H1 (cell line): Measurements from ENCODE around the gene PTRH1. TPM values are rescaled to one million over a fixed set of nuclear protein-coding genes. Genes with fewer than 3 reads are reported as not detected.

Source experiments
- ASH2L ChIP-seq: fragments of 200-600, 300-600 bp; sonication (generic); IDR thresholded peaks from one replicate; pipeline ENCODE4 v1.7.1; 2017; ENCODE audit warnings: low read length
- ATF3 ChIP-seq: IDR thresholded peaks from 2 replicates; pipeline ENCODE4 v1.6.1; 2011; ENCODE audit warnings: low read depth, mild to moderate bottlenecking, low read length; ENCODE audit not compliant: insufficient read depth
- BACH1 ChIP-seq: IDR thresholded peaks from 2 replicates; pipeline ENCODE4 v1.6.1; 2012; ENCODE audit warnings: low read length, improper control_type of control experiment
- BCL11A ChIP-seq, 2 experiments: IDR thresholded peaks; one replicate each; pipeline ENCODE4 v1.6.1; 2011; ENCODE audit warnings: low read depth in 2 of 2, low read length in 2 of 2, mild to moderate bottlenecking in 2 of 2
- BRCA1 ChIP-seq: IDR thresholded peaks from 2 replicates; pipeline ENCODE4 v1.6.1; 2012; ENCODE audit warnings: low read depth, low read length, improper control_type of control experiment
- CBX8 ChIP-seq: fragments of 300-800, 300-1000 bp; sonication (generic); IDR thresholded peaks from 2 replicates; pipeline ENCODE4 v1.7.1; 2016; ENCODE audit warnings: low read depth, low read length, borderline replicate concordance
- EGR1 ChIP-seq: IDR thresholded peaks from 2 replicates; pipeline ENCODE4 v1.6.1; 2011; ENCODE audit warnings: low read depth, low read length, borderline replicate concordance
- EP300 ChIP-seq, 2 experiments: IDR thresholded peaks; 1 replicate in 1 of 2; 2 replicates in 1 of 2; pipeline ENCODE4 v1.6.1; 2011 to 2012; ENCODE audit warnings: low read depth in 2 of 2, low read length in 2 of 2, mild to moderate bottlenecking in 2 of 2, borderline replicate concordance in 1 of 2, inconsistent platforms in 1 of 2, moderate library complexity in 1 of 2
- GTF2F1 ChIP-seq: IDR thresholded peaks from 2 replicates; pipeline ENCODE4 v1.6.1; 2012; ENCODE audit warnings: low read depth, low read length, improper control_type of control experiment, borderline replicate concordance
- JUND ChIP-seq: IDR thresholded peaks from 2 replicates; pipeline ENCODE4 v1.6.1; 2011; ENCODE audit warnings: mild to moderate bottlenecking, improper control_type of control experiment, low read length
- KDM4A ChIP-seq: IDR thresholded peaks from one replicate; pipeline ENCODE4 v1.7.1; 2012; ENCODE audit warnings: low read depth, mild to moderate bottlenecking, moderate library complexity, low read length, inconsistent platforms; ENCODE audit not compliant: severe bottlenecking
- MAFK ChIP-seq: IDR thresholded peaks from 2 replicates; pipeline ENCODE4 v1.6.1; 2012; ENCODE audit warnings: low read depth, mild to moderate bottlenecking, improper control_type of control experiment, low read length
- NANOG ChIP-seq: IDR thresholded peaks from 2 replicates; pipeline ENCODE4 v1.6.1; 2011; ENCODE audit warnings: low read length, low read depth, mild to moderate bottlenecking, inconsistent platforms; ENCODE audit not compliant: insufficient read depth, poor library complexity, severe bottlenecking
- POLR2AphosphoS5 ChIP-seq: IDR thresholded peaks from 2 replicates; pipeline ENCODE4 v1.6.1; 2011; ENCODE audit warnings: low read depth, low read length
- POU5F1 ChIP-seq: IDR thresholded peaks from 2 replicates; pipeline ENCODE4 v1.6.1; 2011; ENCODE audit warnings: low read depth, mild to moderate bottlenecking, low read length, moderate library complexity
- RAD21 ChIP-seq, 2 experiments: IDR thresholded peaks in 1 of 2; conservative IDR thresholded peaks in 1 of 2; 2 replicates each; pipeline ENCODE4 v1.6.1; 2011; ENCODE audit warnings: low read depth in 2 of 2, low read length in 2 of 2, improper control_type of control experiment in 1 of 2, inconsistent platforms in 1 of 2, mild to moderate bottlenecking in 1 of 2, moderate library complexity in 1 of 2
- RNF2 ChIP-seq: fragments of 200-900, 300-1000 bp; sonication (generic); IDR thresholded peaks from 2 replicates; pipeline ENCODE4 v1.7.1; 2016; ENCODE audit warnings: borderline replicate concordance, low read depth, mild to moderate bottlenecking, antibody characterized with exemption, low read length; ENCODE audit not compliant: poor library complexity, severe bottlenecking; ENCODE audit errors: missing control alignments
- SP1 ChIP-seq: IDR thresholded peaks from 2 replicates; pipeline ENCODE4 v1.6.1; 2011; ENCODE audit warnings: low read depth, low read length
- SP2 ChIP-seq: IDR thresholded peaks from 2 replicates; pipeline ENCODE4 v1.6.1; 2012; ENCODE audit warnings: mild to moderate bottlenecking, low read length, inconsistent platforms
- SRF ChIP-seq: IDR thresholded peaks from 2 replicates; pipeline ENCODE4 v1.6.1; 2011; ENCODE audit warnings: mild to moderate bottlenecking, low read depth, low read length, moderate library complexity
- TAF1 ChIP-seq: IDR thresholded peaks from 2 replicates; pipeline ENCODE4 v1.6.1; 2011; ENCODE audit warnings: mild to moderate bottlenecking, low read depth, low read length
- polyA plus RNA-seq, 7 experiments: library from polyadenylated mRNA; depleted of rRNA in 3 of 7; stranded (reverse) in 5 of 7; unstranded in 2 of 7; fragments of >200 nt in 5 of 7; fragments of 200-250 nt in 2 of 7; gene quantifications; 1 replicate in 5 of 7; 2 replicates in 1 of 7; 4 replicates in 1 of 7; pipeline versions ENCODE4 v1.2.1 to v1.2.3, GENCODE V29; 2011 to 2013; ENCODE audit warnings: missing spikeins in 2 of 7, mixed read lengths in 2 of 7
- total RNA-seq: library from RNA; stranded (reverse); fragmentation: NEBNext Ultra II Directional; extraction: Animal tissue kit (Norgen Biotek cat#: 25700); gene quantifications from 2 replicates; pipeline ENCODE4 v1.2.1, GENCODE V29; 2021
- TF ChIP-seq, protein P1 (sequence below): IDR thresholded peaks from 2 replicates; pipeline ENCODE4 v1.6.1; 2012; ENCODE audit warnings: inconsistent platforms
- TF ChIP-seq, protein P2 (sequence below): IDR thresholded peaks from 2 replicates; pipeline ENCODE4 v1.6.1; 2012; ENCODE audit warnings: inconsistent platforms

Gene PTRH1
- total and polyA plus RNA-seq, 2 of the 8 experiments (the other 6 are each of a cell fraction or from before 2014, with no cell fraction given) = 11.1 to 19.8 TPM

DNA sequence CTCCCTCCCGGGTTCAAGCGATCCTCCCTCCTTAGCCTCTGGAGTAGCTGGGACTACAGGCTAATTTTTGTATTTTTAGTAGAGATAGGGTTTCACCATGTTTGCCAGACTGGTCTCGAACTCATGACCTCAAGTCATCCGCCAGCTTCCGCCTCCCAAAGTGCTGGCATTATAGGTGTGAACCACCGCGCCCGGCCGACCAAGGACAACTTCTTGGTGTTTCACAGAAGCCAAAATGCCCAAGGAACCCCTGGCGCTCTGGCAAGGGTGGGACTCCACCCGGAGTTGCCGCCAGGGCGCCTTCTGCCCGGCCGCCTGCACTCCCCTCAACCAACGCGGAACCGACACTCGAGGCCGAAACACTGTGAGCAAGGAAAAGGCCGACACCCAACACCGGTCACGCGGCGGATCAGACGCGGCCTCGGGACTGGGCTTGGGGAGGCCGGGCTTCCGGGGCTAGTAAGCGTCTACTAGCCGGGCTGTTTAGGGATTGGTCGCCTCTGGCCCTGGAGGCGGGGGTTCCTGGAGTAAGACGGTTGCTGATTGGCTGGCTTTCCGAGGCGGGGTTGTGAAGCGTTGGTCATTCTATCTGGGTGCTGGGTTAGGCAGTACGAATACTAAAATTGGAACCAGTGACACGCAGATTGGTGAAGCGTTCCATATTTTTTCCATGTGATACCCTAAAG, 16.3 kb downstream of the PTRH1 start (continued):
- TF ChIP-seq ASH2L (peak; percentile 66), EP300 (IDR thresholded peaks at IDR 0.05; ENCODE audit: borderline replicate concordance in 1 of 2, low read depth in 2 of 2, low read length in 2 of 2) (no peak), BRCA1 (no peak), TAF1 (0 out of 2 replicates have a peak, but pooled peaks have one; percentile 42), SRF (no peak), SP1 (peak; percentile 88), ATF3 (no peak), POLR2AphosphoS5 (peak; percentile 73), SP2 (peak; percentile 51), CBX8 (no peak), KDM4A (peak; percentile 66), JUND (no peak), GTF2F1 (no peak), EGR1 (no peak), NANOG (no peak), BCL11A (IDR thresholded peaks at IDR 0.05; ENCODE audit: low read depth in 2 of 2, low read length in 2 of 2) (no peak), POU5F1 (no peak), RNF2 (no peak), RAD21 (IDR thresholded peaks at IDR 0.05 in 1 of 2, conservative IDR thresholded peaks at IDR 0.05 in 1 of 2; ENCODE audit: low read depth in 2 of 2, low read length in 2 of 2) (no peak), BACH1 (peak; percentile 75), MAFK (no peak)
- TF ChIP-seq, protein P1, sequence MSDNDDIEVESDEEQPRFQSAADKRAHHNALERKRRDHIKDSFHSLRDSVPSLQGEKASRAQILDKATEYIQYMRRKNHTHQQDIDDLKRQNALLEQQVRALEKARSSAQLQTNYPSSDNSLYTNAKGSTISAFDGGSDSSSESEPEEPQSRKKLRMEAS = peak; percentile 95
- TF ChIP-seq, protein P2, sequence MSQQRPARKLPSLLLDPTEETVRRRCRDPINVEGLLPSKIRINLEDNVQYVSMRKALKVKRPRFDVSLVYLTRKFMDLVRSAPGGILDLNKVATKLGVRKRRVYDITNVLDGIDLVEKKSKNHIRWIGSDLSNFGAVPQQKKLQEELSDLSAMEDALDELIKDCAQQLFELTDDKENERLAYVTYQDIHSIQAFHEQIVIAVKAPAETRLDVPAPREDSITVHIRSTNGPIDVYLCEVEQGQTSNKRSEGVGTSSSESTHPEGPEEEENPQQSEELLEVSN = peak; percentile 85
